Keratinocyte (primary cell): Measurements from ENCODE around the gene LRRC8C. TPM values are rescaled to one million over a fixed set of nuclear protein-coding genes. Genes with fewer than 3 reads are reported as not detected.

Experiments
- DNase-seq: peaks from one replicate; pipeline ENCODE4 v3.0.0-alpha.2; 2011; ENCODE audit warnings: low read depth, missing footprints, low spot score
- FAIRE-seq: peaks from 2 replicates; lab custom pipeline; 2011; peaks lifted over from hg19 to GRCh38; lab: Jason Lieb, UNC
- H2AFZ ChIP-seq: 2 replicates; pipeline ENCODE4 v1.6.0; 2012; ENCODE audit warnings: low read length, control low read depth, inconsistent platforms; ENCODE audit not compliant: control insufficient read depth
- H3K27ac ChIP-seq: 2 replicates; pipeline ENCODE4 v1.5.1; 2011; ENCODE audit warnings: low read length; ENCODE audit not compliant: control insufficient read depth, insufficient read depth
- H3K27me3 ChIP-seq: 3 replicates; pipeline ENCODE4 v1.6.0; 2011; ENCODE audit warnings: low read length; ENCODE audit not compliant: control insufficient read depth, insufficient read depth; ENCODE audit errors: extremely low read depth
- H3K36me3 ChIP-seq, 2 experiments: 2 replicates in 1 of 2; 3 replicates in 1 of 2; pipeline ENCODE4 v1.5.1; 2011; ENCODE audit warnings: low read length in 2 of 2, mild to moderate bottlenecking in 1 of 2; ENCODE audit not compliant: control insufficient read depth in 2 of 2, insufficient read depth in 2 of 2; ENCODE audit errors: extremely low read depth in 1 of 2
- H3K4me1 ChIP-seq: 3 replicates; pipeline ENCODE4 v1.5.1; 2011; ENCODE audit warnings: low read length; ENCODE audit not compliant: control insufficient read depth, insufficient read depth; ENCODE audit errors: extremely low read depth
- H3K4me2 ChIP-seq: 3 replicates; pipeline ENCODE4 v1.6.0; 2011; ENCODE audit warnings: low read depth, low read length; ENCODE audit not compliant: control insufficient read depth, insufficient read depth; ENCODE audit errors: extremely low read depth
- H3K4me3 ChIP-seq, 3 experiments: fragments of 200-600 bp in 1 of 3; sonication (generic) in 1 of 3; 2 replicates in 2 of 3; 3 replicates in 1 of 3; pipeline ENCODE4 v1.5.1; 2011 to 2016; ENCODE audit warnings: low read length in 3 of 3, mild to moderate bottlenecking in 3 of 3, control low read depth in 2 of 3, inconsistent platforms in 1 of 3, low read depth in 1 of 3, mixed read lengths in 1 of 3, mixed run types in 1 of 3, moderate library complexity in 1 of 3; ENCODE audit not compliant: control insufficient read depth in 2 of 3, insufficient read depth in 2 of 3; ENCODE audit errors: extremely low read depth in 1 of 3
- H3K79me2 ChIP-seq: 2 replicates; pipeline ENCODE4 v1.6.0; 2012; ENCODE audit warnings: low read length; ENCODE audit not compliant: control insufficient read depth, insufficient read depth
- H3K9ac ChIP-seq: 3 replicates; pipeline ENCODE4 v1.6.0; 2011; ENCODE audit warnings: low read length; ENCODE audit not compliant: control insufficient read depth, insufficient read depth; ENCODE audit errors: extremely low read depth
- H3K9me1 ChIP-seq: 3 replicates; pipeline ENCODE4 v1.6.0; 2011; ENCODE audit warnings: low read length; ENCODE audit not compliant: control insufficient read depth, insufficient read depth; ENCODE audit errors: extremely low read depth
- H3K9me3 ChIP-seq: 2 replicates; pipeline ENCODE4 v1.5.1; 2012; ENCODE audit warnings: low read depth, low read length; ENCODE audit not compliant: control insufficient read depth
- H4K20me1 ChIP-seq: 3 replicates; pipeline ENCODE4 v1.6.0; 2011; ENCODE audit warnings: low read length; ENCODE audit not compliant: control insufficient read depth, insufficient read depth; ENCODE audit errors: extremely low read depth
- EZH2 ChIP-seq: IDR thresholded peaks from one replicate; pipeline ENCODE4 v1.6.1; 2012; ENCODE audit warnings: inconsistent platforms, mild to moderate bottlenecking, low read length, moderate library complexity
- dilution Hi-C: fragments of 300-500 bp; cut with MboI; formaldehyde crosslinking; loops from one replicate; pipeline ENCODE4 v1.7.0; 2020; ENCODE audit warnings: low sequenced_read_pairs; ENCODE audit not compliant: extremely low pct_ligation_motif_present
- polyA plus RNA-seq, 5 experiments: library from polyadenylated mRNA; depleted of rRNA in 3 of 5; stranded (reverse) in 3 of 5; stranded (forward) in 1 of 5; unstranded in 1 of 5; fragments of >200 nt; gene quantifications; 1 replicate in 1 of 5; 2 replicates in 3 of 5; 3 replicates in 1 of 5; pipeline versions ENCODE4 v1.2.1 to v1.2.3, GENCODE V29; 2011 to 2012; ENCODE audit warnings: missing spikeins in 2 of 5, low read depth in 1 of 5, low replicate concordance in 1 of 5
- TF ChIP-seq, protein P1 (sequence below), 3 experiments: IDR thresholded peaks in 1 of 3; conservative IDR thresholded peaks in 1 of 3; optimal IDR thresholded peaks in 1 of 3; 2 replicates in 2 of 3; 3 replicates in 1 of 3; pipeline versions ENCODE3 to v1.5.1; 2011; ENCODE audit warnings: low read length in 3 of 3, mild to moderate bottlenecking in 3 of 3, moderate library complexity in 2 of 3, control low read depth in 1 of 3, inconsistent platforms in 1 of 3; ENCODE audit not compliant: insufficient read depth in 2 of 3; ENCODE audit errors: extremely low read depth in 1 of 3

Gene LRRC8C
- polyA plus RNA-seq, 1 donor (not counting 4 experiments of a cell fraction or from before 2014, with no cell fraction given), result 18.4 TPM

DNA sequence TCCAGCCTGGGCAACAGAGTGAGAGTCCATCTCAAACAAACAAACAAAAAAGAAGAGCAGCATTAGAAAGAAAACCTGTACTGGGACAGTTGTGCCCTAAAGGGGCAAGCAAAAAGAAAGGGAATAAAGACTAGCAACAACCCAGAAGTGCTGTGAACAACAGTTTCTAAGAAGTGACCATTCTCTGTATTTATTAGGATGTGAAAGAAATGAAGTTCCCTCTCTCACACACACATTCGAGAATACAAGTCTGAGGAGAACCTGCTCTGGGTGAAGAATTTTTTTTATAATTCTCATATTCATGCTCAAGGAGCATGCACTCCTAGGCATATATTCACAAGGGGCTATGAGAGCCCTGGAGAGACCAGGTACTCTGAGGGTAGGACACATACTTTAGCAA, 128.4 kb downstream of the LRRC8C start:
- dilution Hi-C loops, result no loop called here

DNA sequence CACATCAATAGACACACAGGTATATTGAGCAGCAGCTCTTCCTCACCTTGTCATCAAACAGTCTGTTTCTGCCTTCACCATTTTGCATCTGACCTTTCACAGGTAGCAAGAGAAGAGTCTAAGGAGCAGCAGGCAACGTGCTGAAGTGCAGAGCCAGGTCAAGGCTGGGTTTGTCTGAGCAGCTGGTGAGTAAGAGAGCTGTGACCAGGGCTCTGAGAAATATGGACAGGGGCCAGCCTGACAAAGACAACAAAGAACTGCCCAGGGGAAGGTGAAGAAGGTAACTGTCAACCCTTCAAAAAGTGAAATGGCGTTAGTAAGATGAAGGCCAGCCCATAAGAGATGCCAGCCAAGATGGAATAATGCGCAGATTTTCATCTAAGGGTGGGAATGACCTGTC, 129.0 kb downstream of the LRRC8C start:
- Histone ChIP-seq H3K9ac (no peak overlapping the region), H3K4me1 (peaks cover 7% of the 10 kb centered on the region), H3K4me3 (no peak overlapping the region), H3K27me3 (no peaks in the 10 kb centered on the region), H3K79me2 (no peaks in the 10 kb centered on the region), H3K9me1 (no peaks in the 10 kb centered on the region), H2AFZ (no peak overlapping the region), H3K9me3 (no peaks in the 10 kb centered on the region), H3K4me2 (no peak overlapping the region), H3K36me3 (no peaks in the 10 kb centered on the region), H3K27ac (no peak overlapping the region), H4K20me1 (no peaks in the 10 kb centered on the region)
- FAIRE-seq (no peak), DNase-seq (no peak)
- TF ChIP-seq EZH2, result no peak
- TF ChIP-seq, protein P1, sequence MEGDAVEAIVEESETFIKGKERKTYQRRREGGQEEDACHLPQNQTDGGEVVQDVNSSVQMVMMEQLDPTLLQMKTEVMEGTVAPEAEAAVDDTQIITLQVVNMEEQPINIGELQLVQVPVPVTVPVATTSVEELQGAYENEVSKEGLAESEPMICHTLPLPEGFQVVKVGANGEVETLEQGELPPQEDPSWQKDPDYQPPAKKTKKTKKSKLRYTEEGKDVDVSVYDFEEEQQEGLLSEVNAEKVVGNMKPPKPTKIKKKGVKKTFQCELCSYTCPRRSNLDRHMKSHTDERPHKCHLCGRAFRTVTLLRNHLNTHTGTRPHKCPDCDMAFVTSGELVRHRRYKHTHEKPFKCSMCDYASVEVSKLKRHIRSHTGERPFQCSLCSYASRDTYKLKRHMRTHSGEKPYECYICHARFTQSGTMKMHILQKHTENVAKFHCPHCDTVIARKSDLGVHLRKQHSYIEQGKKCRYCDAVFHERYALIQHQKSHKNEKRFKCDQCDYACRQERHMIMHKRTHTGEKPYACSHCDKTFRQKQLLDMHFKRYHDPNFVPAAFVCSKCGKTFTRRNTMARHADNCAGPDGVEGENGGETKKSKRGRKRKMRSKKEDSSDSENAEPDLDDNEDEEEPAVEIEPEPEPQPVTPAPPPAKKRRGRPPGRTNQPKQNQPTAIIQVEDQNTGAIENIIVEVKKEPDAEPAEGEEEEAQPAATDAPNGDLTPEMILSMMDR (optimal IDR thresholded peaks at IDR 0.05 in 1 of 3, IDR thresholded peaks at IDR 0.05 in 1 of 3, conservative IDR thresholded peaks at IDR 0.05 in 1 of 3; ENCODE audit: extremely low read depth in 1 of 3, insufficient read depth in 2 of 3, low read length in 3 of 3), result no peak
- dilution Hi-C loops, result no loop called here

More for the DNA sequence above, 128.4 kb downstream of the LRRC8C start:
- Histone ChIP-seq H3K36me3 (no peaks in the 10 kb centered on the region), H3K27me3 (no peaks in the 10 kb centered on the region), H3K79me2 (no peaks in the 10 kb centered on the region), H4K20me1 (no peaks in the 10 kb centered on the region), H3K4me1 (peaks cover 7% of the 10 kb centered on the region), H3K9ac (no peak overlapping the region), H3K9me1 (no peaks in the 10 kb centered on the region), H3K27ac (no peak overlapping the region), H3K9me3 (no peaks in the 10 kb centered on the region), H3K4me2 (no peak overlapping the region), H3K4me3 (no peak overlapping the region), H2AFZ (no peak overlapping the region)
- FAIRE-seq (no peak), DNase-seq (no peak)
- TF ChIP-seq, protein P1 (optimal IDR thresholded peaks at IDR 0.05 in 1 of 3, IDR thresholded peaks at IDR 0.05 in 1 of 3, conservative IDR thresholded peaks at IDR 0.05 in 1 of 3; ENCODE audit: extremely low read depth in 1 of 3, insufficient read depth in 2 of 3, low read length in 3 of 3), result no peak
- no peak for TF ChIP-seq EZH2
